Heart left ventricle (tissue), 13 donors: Measurements from ENCODE around the gene ZSWIM4.

ENCODE experiments used
- CTCF ChIP-seq, 12 donors: fragments of 200-600 bp; sonication (generic) in 4 of 12; IDR thresholded peaks; one replicate each; pipeline versions ENCODE4 v1.5.0 to v1.8.0; 2018 to 2022; ENCODE audit warnings: antibody characterized with exemption in 12 of 12, mild to moderate bottlenecking in 5 of 12
- POLR2A ChIP-seq, 2 donors: fragments of 450-650 bp; IDR thresholded peaks; one replicate each; pipeline ENCODE4 v1.6.1; 2017; ENCODE audit warnings: antibody characterized with exemption in 2 of 2, mild to moderate bottlenecking in 2 of 2, moderate library complexity in 2 of 2
- donor health status: ischemic (EF 13 %, LVEDD 7.1; RV severe dilation, severe dysfunction).
- donor health status: DM: no; HTN: yes; CAD: no.
- donor health status: DM: no; HTN: no; CAD: no.
- donor health status: ischemic (EF 25% LVEDD 6.9; RV normal size, moderate dysfunction).
- donor health status: ischemic (EF 25% LVEDD 5.7; RV mildly dilated, moderate dysfunction).
- donor health status: ischemic (EF 35%, LVEDD 5.7; RV mildly dilated, moderate dysfunction).
- donor health status: nonischemic (EF 11% LVEDD 7.7; RV severe dilation, severe dysfunction).
- donor health status: DM: yes; HTN: yes; CAD: no.
- donor health status: PGD.
- donor health status: ischemic (EF 29% LVEDD 5.4; RV normal size, mild dysfunction).
- donor health status: nonischemic (EF 23%, LVEDD 6.1; RV moderate dilation, normal function).

DNA sequence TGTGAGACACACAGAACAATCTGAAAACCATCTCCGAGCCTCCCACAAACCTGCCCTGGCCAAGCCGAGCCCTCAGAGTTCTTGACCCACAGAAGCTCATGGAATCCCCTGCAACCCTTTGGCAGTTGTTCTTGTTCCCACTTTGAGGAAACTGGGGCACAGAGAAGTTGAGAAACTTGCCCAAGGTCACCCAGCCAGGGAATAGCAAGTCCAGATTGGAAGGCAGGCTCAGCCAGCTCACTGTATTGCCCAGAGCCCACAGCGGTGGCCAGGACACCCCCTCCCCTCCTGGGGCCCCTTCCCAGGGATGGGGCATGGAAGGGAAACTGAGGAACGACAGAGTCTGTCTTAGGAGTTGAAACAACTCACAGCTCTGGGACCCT is 1.8 kb downstream of the ZSWIM4 start:
- TF ChIP-seq CTCF (IDR thresholded peaks at IDR 0.05) (no peak), POLR2A (IDR thresholded peaks at IDR 0.05) (no peak)
